Islet precursor cell (in vitro differentiated cells): ENCODE data around the gene ELMOD1.

Source experiments
- DNase-seq: peaks from one replicate; pipeline ENCODE4 v3.0.0-alpha.2; 2018

The ELMOD1 gene

DNA sequence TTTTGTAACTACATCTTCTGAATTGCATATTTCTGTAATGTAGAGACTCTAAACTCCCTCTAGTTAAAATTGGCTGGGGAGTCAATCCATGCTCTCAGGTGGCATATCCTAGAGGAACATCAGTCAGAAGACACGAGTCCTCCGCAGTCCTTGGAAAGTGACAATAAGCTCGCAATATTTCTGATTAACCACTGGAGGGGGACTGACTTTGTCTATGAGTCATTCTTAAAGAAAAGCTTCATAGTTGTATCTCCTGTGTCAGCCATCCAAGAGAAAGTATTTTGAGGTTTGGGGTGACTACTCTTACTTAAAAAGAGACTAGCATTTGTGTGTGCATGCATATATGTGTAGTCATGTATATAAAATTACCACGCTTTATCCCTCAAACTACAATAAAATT lies 60.7 kb downstream of the ELMOD1 start:
- no peak for DNase-seq

DNA sequence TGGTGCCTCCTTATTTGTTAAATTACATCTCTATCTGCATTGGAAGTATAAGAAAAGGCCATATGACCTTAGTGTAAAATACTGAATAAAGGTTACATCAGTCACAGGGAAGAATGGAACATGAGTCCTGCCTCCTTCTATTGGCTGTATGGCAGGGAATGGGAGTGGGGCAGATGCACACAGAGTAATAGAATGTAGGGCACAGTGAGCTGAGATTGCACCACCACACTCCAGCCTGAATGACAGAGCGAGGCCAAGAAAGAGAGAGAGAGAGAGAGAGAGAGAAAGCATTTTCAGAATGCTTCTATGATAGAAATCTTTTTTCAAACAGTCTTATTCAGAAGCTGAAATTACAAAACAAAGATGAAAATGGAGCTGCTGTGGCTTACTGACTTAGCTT lies 62.1 kb downstream of the ELMOD1 start:
- DNase-seq = no peak

DNA sequence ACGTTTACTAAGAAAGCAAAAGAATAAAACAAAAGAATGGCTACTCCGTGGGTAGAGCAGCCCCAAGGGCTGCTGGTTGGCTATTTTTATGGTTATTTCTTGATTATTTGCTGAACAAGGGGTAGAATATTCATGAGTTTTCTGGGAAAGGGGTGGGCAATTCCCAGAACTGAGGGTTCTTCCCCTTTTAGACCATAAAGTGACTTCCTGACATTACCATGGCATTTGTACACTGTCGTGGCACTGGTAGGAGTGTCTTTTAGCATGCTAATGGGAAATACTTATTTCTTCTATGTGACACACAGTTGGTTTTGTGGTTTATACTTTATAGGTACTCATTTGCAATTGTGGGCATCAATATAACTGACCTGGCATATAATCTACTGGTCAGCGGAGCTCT lies 64.7 kb downstream of the ELMOD1 start:
- no peak for DNase-seq

DNA sequence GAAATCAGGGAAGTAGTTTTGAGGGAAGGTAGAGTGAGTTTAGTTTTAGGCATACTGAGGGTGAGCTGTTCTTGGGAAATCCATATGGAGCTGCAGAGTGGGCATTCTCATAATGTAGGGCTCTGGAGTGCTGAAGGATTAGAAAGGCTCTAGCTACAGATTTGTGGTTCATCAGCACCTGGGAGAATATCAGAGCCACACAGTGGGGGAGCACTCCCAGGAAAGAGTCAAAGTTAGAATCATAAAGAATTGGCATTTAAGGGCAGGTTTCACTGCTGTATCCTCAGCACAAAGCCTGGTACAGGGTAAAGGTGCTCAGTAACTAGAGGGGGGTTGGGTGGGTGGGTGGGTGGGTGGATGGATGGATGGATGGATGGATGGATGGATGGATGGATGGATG lies 68.4 kb downstream of the ELMOD1 start:
- DNase-seq = no peak

DNA sequence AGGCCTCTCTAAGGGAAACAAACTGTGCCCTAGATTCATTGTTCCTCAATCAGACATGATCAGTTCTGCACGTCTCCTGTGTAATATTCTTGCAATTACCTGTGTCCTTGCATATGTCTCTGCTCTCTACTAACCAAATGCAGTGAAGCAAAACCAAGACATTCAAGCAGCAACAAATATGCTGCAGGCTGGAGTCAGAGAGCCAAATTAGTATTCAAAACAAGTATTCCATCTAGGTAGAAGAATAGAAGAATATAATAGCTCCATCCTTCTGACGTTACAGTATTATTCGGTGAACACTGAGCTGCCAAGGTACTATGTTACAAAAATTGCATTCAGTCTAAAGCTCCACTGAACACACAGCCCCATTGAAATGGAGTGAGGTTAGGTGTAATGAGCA lies 69.1 kb downstream of the ELMOD1 start:
- no peak for DNase-seq

DNA sequence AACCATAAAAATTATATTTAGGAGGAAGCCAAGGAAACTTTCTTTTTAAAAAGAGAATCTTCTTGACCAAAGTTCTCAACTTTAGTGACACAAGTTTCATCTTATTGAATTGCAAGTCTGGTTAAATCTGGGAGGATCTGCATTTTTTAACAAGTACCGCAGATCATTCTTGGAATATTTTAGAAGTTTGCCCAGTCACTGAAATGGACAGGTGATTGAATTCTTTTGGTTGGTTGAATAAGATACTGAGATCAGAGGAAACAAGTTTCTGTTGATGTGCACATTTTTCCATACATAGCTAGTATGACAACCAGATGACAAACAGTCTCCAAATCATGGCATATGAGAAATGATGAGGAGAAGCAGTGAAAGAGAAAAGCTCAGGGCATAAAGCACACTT lies 70.7 kb downstream of the ELMOD1 start:
- DNase-seq = no peak

DNA sequence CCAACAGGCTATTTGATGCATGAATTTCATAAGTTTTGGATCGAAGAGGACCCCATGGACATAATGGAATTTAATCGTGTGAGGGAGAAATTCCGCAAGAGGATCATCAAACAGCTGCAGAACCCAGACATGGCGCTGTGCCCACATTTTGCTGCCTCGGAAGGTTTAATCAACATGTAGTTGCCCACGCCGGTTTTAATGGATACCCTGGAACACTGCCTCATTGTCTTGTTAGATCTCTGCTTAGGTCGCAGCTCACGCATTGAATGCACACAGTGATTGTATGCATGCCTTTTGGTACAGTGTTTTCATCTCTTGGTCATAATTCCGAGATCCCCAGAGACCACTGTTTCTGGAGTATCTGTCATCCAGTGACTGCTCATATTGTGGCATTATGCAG lies 74.1 kb downstream of the ELMOD1 start:
- DNase-seq = no peak

DNA sequence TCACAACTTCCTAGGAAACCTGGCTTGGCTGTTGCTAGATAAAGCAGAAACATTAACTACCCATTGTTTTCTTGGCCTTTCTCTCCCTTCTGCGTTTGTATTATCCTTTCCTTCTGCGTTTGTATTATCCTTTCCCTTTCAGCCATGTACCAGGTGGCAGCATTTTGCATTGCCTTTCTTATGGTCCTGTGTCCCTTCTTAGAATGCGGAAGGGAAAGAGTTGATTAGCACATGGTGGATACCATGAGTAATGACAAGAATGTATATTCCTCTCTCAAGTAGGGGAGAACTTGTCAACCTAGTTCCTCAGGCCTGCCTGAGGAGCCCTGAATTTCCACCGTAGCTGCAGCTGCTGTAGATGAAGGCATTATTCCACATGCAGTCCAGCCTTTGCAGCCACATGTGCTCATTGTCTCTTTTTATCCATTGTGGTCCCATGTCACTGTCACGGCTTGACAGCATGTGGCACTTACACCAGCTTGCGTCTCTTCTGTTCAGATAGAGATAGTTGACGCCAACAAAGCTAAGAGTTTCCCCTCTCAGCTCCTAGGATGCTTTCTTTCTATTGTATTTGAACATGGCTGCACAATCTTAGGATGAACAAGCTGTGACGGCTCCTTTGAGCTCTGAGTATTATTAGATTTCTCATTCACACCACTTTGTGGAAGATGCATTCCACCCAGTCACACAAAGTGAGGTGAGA lies 76.1 kb downstream of the ELMOD1 start:
- DNase-seq = no peak

DNA sequence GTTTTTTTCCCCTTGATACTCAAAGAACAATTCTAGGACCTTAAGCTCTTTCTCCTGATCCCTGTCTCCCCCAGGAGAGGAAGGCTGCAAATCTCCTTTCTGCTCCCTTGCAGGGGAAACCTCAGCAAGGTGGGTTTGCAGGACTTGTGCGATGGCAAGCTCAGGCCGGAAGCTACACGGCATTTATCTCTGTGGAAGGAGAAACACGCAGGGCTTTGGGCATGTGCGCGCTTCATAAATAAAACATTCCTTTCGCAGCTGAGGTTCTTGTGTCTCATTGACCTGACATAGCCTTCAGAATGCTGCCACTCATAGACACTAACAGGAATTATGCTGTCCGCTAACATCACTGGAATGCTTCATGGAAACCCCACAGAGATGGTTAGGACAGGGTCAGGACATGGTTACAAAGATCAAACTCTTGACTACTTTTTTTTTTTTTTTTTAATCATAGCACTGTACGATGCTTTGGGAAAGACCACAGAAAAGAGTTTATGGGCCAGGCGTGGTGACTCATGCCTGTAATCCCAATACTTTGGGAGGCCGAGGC lies 78.3 kb downstream of the ELMOD1 start:
- no peak for DNase-seq

DNA sequence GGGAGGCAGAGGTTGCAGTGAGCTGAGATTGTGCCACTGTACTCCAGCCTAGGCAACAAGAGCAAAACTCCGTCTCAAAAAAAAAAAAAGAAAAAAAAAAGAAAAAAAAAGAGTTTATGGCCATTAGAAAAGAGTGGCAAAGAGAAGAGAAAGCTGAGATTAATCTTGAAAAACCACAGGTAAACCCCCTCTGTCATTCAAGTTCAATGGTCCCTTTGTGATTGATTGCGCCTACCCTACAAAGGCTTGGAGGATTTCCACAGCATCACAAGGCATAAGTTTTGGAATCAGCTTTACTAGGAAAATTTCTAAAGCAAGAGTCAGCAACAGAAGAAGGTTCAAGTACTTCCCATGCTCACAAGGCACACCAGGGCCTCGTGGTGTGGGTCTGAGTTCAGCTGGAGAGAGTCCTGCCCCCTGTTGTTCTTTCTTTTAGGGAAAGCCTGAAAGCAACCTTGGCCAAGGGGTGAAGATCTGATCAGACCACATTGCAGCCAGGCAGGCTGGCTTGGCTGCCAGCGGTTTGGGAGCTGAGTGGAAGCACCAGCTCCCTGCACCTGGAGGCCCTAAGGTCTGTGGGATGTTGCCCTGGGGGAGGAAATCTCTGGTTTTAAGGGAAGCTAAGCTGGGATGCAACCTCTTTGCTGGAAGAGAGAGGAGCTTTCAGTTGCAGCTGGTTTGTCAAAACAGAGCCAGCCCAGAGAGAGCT lies 79.1 kb downstream of the ELMOD1 start:
- DNase-seq = no peak

DNA sequence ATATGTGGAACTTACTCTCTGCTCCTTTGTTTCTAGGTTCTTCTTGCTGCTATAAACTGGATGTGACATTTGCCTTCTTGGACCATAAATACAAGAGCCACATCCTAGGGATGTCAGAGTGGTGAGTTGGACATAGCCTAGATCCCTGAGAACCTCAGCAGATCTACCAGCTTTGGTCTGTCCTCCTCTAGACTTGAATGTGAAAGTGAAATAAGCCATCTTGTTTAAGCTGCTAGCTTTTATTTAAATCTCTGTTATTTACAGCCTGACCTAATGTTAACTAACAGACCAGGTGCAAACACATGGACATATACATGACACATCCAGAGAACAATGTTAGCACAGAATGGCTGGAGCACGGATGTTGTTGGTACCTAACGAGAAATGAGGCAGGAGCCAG lies 85.0 kb downstream of the ELMOD1 start:
- DNase-seq = no peak

DNA sequence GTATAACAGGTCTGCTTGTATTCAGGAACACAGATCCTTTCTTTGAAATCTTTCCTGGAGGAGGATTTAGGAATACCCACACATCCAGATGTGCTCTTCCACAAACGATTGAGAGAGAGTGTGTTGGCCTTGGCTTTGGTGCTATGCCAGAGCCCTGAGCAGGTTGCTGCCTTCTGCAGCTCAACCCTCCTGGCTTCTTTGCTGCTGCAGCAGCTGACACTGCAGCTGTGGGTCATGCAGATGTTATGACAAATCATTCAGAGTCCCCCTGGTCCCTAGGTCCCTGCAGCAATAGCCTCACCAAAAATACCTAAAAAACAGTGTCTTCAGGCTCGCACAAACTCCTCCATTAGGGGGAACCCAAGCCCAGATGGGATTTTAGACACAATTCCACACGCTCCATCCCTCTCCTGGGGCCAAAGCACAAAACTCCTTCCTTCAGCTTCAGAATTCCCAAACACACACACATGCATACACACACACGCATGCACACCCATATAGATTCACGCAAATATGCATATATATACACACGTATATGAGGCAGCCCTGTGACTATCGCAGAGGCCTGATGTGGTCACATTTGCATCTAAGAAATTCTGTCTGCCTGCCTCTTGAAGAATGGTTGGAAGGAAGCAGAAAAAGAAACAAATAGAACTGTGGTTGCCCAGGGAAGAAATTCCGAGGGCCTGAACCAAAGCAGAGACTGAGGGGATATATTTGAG lies 85.5 kb downstream of the ELMOD1 start:
- DNase-seq = no peak

DNA sequence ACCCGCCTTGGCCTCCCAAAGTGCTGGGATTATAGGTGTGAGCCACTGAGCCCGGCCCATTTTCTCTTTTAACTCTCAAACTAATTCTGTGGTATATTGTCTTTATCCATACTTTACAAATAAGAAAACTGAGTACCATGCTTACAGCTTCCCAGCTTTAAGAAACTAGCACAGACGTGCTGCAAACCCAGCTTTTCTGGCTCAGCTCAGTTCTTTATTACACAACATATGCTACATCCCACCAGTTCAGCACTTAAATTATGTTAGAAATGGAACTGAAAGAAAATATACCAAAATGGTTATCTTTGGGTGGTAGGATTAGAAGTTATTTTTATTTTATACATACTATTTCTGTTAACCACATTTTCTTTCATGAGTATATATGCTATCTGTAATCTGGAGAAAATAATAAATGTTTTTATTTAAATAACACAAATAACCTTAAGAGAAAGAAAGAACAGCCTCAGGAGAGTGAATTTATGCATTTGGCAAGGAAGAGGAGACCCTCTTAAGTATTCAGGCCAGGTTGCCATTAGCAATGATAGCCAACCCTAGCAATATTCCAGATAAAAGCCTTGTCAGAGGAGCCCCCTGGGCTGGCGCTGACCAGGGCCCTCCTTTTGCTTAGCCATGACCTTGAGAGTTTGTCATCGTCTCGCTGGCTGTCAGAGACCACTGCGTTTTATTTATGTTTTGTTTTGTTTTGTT lies 87.1 kb downstream of the ELMOD1 start:
- DNase-seq = no peak

DNA sequence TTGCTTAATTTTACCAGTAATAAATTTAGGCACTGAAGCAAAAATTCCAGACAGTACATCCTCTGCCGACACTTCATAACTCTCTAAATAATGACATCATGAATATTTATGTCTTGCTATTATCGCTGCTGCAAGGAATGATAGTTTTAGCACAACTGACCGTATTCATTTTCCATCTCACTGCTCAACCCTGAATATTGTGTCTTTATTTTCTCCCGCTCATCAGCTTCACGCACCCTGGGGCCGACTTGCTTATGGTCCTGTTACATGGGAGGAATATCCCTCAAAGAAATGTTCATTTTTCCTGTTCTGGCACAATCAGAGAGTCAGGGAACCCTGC lies 87.7 kb downstream of the ELMOD1 start:
- no peak for DNase-seq

DNA sequence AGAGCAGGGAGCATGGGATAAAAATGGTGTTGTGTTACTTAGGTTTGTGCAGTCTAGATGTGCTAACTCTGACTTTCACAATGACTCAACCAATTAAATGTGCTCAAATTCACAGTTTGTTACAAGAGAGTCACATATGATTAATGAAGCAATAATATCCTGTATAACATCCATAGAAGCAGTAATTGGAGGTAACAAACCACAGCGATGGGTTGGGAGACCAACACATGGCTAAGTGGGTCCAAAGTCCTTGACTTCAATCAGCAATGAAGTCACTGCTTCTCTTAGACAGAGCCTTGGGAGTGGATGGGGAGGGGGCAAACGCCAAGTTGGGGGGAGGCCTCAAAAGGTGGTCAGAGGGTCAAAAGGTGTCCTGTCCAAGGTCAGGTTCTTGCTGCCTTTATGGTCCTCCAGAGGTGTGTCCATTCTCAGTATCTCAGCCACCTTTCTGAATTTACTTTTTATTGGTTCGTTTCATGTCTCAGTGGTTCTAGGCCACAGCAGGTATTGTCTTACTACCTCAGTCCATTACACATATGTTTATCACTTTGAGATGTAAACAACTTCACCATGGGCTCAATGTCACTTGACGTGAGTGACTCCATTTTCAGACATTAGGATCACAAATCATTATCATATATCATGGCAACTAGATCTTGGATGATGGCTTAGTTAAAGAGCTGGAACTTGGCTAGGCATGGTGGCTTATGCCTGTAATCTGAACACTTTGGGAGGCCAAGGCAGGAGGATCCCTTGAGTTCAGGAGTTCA lies 88.5 kb downstream of the ELMOD1 start:
- DNase-seq = no peak

DNA sequence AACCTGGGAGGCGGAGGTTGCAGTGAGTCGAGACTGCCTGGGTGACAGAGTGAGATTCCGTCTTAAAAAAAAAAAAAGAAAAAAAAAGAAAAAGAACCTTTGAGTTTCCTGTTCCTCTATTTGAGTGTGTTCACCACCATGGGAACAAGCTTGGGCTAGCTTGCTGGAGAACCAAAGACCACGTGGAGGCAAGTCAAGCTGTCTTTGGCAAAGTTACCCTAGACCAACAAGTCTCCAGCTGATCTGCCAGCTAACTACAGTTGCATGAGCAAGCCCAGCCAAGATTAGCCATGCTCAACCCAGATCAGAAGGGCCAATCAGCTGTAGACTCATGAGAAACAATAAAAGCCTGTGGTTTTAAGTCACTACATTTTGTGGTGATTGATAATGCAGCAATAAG lies 91.2 kb downstream of the ELMOD1 start:
- no peak for DNase-seq

DNA sequence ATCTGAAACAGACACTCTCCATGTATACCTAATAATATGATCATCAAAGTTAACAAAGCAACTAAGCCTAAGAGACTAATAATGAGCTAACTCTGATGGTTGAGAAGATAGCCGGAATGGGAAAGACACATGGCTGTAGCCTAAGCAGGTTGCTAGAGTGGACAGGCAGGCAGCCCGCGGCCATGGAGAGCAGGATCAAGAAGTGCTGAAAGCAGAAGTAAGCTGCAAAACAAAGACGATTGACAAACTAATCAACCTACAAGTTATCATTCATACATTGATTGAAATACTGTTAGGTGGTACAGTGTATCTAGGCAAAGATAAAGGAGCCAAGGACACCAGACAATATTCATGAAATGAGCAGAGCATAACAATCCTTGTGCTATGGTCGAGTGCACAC lies 91.6 kb downstream of the ELMOD1 start:
- DNase-seq = no peak

DNA sequence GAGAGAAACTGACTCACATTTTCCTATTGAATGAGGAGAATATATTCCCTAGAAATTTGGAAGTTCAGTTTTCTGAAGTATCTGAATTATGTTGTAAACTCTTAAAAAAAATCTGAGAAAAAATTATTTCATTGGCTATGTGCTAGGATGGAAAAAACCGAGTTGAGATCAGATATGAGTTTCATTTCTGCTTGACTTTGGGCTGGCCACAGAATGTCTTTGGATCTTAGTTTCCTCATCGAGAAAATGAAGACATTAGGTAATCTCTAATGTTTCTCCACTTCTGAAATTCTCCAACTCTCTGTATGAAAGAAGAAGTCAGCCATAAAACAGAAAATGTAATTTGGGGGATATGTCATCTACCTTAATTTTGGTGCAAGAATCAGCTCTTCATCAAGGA lies 92.1 kb downstream of the ELMOD1 start:
- DNase-seq = no peak

DNA sequence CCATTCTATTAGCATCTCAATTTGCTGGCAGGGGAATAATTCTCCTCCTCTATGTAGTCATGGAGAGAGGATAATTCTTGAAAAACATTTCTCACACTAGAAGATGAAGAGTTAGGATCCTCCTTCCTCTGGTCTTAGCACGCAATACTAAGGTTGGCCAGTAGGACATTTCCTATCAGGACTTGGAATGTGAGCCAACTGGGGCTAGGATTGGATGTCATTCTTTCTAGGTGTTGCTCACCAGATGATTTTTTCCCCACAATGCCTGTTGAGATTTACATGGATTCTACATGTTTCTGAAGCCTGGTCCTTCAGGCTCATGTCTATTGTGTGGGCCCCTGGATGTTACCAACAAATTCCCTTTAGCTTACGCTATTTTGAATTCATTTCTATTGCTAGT lies 92.9 kb downstream of the ELMOD1 start:
- DNase-seq = no peak

DNA sequence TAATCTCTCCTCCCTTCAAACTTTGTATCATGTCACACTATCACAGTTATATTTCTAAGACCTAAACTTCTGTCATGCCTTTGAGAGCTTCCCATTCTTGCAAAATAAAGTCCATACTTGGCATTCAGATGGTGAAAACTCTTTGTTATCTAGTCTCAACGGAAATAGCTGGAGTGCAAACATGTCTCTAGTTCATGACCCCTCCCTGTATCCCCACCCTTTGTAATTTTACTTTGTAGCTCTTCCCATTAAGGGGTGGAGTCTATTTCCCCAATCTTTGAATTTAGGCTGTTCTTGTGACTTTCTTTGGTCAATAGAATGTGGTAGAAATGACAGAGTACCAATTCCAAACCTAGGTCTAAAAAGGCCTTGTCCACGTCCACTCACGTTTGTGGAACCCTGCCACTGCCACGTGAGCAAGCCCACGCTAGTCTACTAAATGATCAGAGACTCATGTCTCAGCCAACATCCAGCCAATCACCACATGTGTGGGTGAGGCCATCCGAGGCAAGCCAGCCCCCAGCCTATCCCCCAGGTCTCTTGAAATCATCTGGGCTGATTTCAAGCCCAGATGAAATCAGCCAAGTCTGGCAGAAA lies 97.5 kb downstream of the ELMOD1 start:
- no peak for DNase-seq

DNA sequence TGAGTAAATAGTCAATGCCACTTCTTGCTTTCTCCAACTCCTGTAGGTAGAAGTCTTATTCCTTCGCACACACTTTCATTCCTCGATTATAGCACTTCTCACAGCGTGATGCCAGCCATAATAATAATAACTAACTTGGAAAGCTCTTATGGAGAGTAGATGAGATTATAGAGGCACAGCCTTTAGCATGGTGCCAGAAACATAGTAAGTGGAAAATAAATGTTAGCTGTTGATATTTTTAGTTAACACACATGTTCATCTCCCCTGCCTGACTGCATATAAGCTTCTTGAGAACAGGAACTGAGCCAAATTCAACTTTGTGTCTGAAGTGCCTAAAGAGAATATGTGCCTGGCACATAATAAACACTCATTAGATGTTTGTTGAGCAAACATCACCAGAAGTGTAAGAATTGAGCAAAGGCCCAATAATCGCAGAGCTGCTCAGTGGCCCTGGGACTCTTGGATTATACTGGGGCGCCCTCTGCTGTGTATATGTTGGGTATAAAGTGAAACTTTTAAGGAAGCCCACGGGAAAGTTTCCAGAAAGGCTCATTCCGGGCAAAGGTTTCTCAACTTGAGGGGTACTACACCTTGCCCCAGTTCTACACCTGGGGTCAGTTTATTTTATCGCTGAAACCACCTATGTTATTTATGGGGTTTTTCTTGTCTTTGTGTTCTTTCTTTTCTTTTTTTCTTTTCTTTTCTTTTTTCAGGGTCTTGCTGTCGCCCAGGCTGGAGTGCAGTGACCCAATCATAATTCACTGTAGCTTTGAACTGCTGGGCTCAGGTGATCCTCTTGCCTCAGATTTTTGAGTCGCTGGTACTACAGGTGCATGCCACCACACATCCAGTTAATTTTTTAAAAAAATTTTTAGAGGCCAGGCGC lies 98.6 kb downstream of the ELMOD1 start:
- peak; percentile 73 for DNase-seq
